Measurements from ENCODE around the gene SIRT3. TPM values are rescaled to one million over a fixed set of nuclear protein-coding genes. Genes with fewer than 3 reads are reported as not detected.

SIRT3 gene
- total RNA-seq, 1 donor from 2014 or later: 11.4 TPM

GRCh38 chr11:208917-209260 lies 27.3 kb downstream of the SIRT3 start:
- Histone ChIP-seq H3K36me3 (ENCODE audit: control insufficient read depth, insufficient read depth, low read length) (peaks cover 17% of the 10 kb centered on the region), H3K4me3 (ENCODE audit: low read depth, low read length) (peak overlapping the region; percentile 90), H3K27me3 (ENCODE audit: control insufficient read depth, insufficient read depth, low read length) (no peaks in the 10 kb centered on the region)
- TF ChIP-seq CTCF (IDR thresholded peaks at IDR 0.05; ENCODE audit: insufficient read depth, low read length, poor library complexity, severe bottlenecking): no peak
- DNase-seq (ENCODE audit: low read depth): no peak

GRCh38 chr11:208181-208916 lies 27.8 kb downstream of the SIRT3 start:
- no peaks in the 10 kb centered on the region for H3K27me3 ChIP-seq (ENCODE audit: control insufficient read depth, insufficient read depth, low read length)
- peak overlapping the region; percentile 90 for H3K4me3 ChIP-seq (ENCODE audit: low read depth, low read length)
- H3K36me3 ChIP-seq (ENCODE audit: control insufficient read depth, insufficient read depth, low read length): peaks cover 17% of the 10 kb centered on the region
- no peak for TF ChIP-seq CTCF (IDR thresholded peaks at IDR 0.05; ENCODE audit: insufficient read depth, low read length, poor library complexity, severe bottlenecking)
- DNase-seq (ENCODE audit: low read depth): no peak

- peaks cover 14% of the 10 kb centered on the region for H3K36me3 ChIP-seq (ENCODE audit: control insufficient read depth, insufficient read depth, low read length)
- H3K27me3 ChIP-seq (ENCODE audit: control insufficient read depth, insufficient read depth, low read length): no peaks in the 10 kb centered on the region
- H3K4me3 ChIP-seq (ENCODE audit: low read depth, low read length): peak overlapping the region; percentile 90
- no peak for TF ChIP-seq CTCF (IDR thresholded peaks at IDR 0.05; ENCODE audit: insufficient read depth, low read length, poor library complexity, severe bottlenecking)
- no peak for DNase-seq (ENCODE audit: low read depth)
Observed at GRCh38 chr11:207863-208180, 28.3 kb downstream of the SIRT3 start.

- Histone ChIP-seq H3K36me3 (ENCODE audit: control insufficient read depth, insufficient read depth, low read length) (peaks cover 11% of the 10 kb centered on the region), H3K27me3 (ENCODE audit: control insufficient read depth, insufficient read depth, low read length) (no peaks in the 10 kb centered on the region), H3K4me3 (ENCODE audit: low read depth, low read length) (peak within 1 kb of the TSS; percentile 90)
- TF ChIP-seq CTCF (IDR thresholded peaks at IDR 0.05; ENCODE audit: insufficient read depth, low read length, poor library complexity, severe bottlenecking): no peak
- DNase-seq (ENCODE audit: low read depth): peak; percentile 96
Observed at GRCh38 chr11:207208-207862, 28.8 kb downstream of the SIRT3 start, which contains the start of the genes BET1L and RIC8A. BET1L (minus strand) TSS chr11:207399; CDS start chr11:207321, 78 bp downstream. RIC8A (plus strand) TSS chr11:207708; CDS start chr11:208855, 1,147 bp downstream.

- H3K27me3 ChIP-seq (ENCODE audit: control insufficient read depth, insufficient read depth, low read length): no peaks in the 10 kb centered on the region
- peaks cover 11% of the 10 kb centered on the region for H3K36me3 ChIP-seq (ENCODE audit: control insufficient read depth, insufficient read depth, low read length)
- peak overlapping the region; percentile 90 for H3K4me3 ChIP-seq (ENCODE audit: low read depth, low read length)
- no peak for TF ChIP-seq CTCF (IDR thresholded peaks at IDR 0.05; ENCODE audit: insufficient read depth, low read length, poor library complexity, severe bottlenecking)
- DNase-seq (ENCODE audit: low read depth): no peak
Observed at GRCh38 chr11:206526-207207, 29.5 kb downstream of the SIRT3 start.

All from kidney epithelial cell (primary cell).